ENCODE results near the gene WNT5B. TPM values are rescaled to one million over a fixed set of nuclear protein-coding genes. Genes with fewer than 3 reads are reported as not detected.

WNT5B gene
- polyA plus RNA-seq, 1 of the 3 experiments (the other 2 are of a cell fraction), result 29.3 TPM

DNA sequence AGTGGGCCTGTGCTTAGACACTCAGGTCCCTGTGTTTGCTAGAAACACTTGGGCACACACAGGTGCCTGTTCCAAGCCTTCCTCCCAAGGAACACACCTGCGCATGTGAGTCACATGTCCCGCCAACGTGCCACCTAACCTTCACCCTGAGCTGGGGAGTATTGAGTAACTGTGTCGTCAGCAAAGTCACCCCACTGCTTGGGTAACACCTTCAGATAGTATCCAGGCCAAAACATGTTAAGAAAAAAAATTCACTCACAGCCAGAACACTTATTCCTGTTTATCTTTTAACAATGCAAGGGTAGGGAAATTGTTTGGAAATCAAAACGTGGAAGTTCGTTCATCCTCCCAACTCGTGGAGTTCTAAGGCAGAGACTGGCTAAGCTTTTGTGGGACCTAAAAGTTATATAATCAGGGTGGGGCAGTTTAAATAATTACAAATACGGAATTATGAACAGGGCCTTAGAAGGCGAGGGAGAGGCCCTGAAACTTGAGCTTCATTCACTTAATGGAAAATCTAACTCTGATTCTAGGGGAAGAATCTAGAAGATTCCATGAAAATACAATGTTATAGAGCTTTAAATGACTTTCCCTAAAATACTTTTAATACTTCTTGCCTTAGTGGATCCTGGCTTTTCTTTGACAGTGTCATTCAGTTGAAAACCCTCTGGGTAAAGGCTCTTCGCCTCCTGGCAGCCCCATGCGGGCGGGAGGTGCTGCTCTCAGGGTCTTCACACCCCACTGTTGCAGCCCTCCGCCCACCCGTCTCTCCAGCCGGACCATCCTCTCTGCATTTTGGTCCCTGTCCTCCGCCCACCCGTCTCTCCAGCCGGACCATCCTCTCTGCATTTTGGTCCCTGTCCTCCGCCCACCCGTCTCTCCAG, 31.5 kb downstream of the WNT5B start:
- Histone ChIP-seq H4K20me1 (ENCODE audit: insufficient read depth) (no peaks in the 10 kb centered on the region), H3F3A (replicated peaks; ENCODE audit: insufficient read depth) (peaks cover 18% of the 10 kb centered on the region), H3K36me3 (replicated peaks in 1 of 2; ENCODE audit: control insufficient read depth in 1 of 2, insufficient read depth in 2 of 2, low read length in 1 of 2) (no peaks in the 10 kb centered on the region), H3K4me1 (ENCODE audit: control insufficient read depth in 1 of 2, insufficient read depth in 2 of 2, low read depth in 1 of 2, low read length in 1 of 2) (peaks cover 0 to 2% of the 10 kb centered on the region in 2 experiments; a peak in 1 of 4 replicates), H3K27ac (ENCODE audit: low read depth in 2 of 2, low read length in 1 of 2) (0 out of 4 replicates have a peak overlapping the region, but pooled peaks of 1 of the 2 experiments have one; percentile 2), H3K79me2 (ENCODE audit: insufficient read depth) (no peaks in the 10 kb centered on the region), H2AFZ (ENCODE audit: low read depth) (no peak overlapping the region), H3K4me2 (no peak overlapping the region), H3K4me3 (ENCODE audit: low read depth in 2 of 2, low read length in 1 of 2) (no peak overlapping the region), H3K9me2 (no peaks in the 10 kb centered on the region), H3K9me3 (no peaks in the 10 kb centered on the region), H3K27me3 (ENCODE audit: insufficient read depth) (no peaks in the 10 kb centered on the region), H3K9ac (no peak overlapping the region)
- no peak for TF ChIP-seq RFX5 (IDR thresholded peaks at IDR 0.05; ENCODE audit: low read length)
- TF ChIP-seq CTCF (IDR thresholded peaks at IDR 0.05), result no peak
- TF ChIP-seq REST (IDR thresholded peaks at IDR 0.05; ENCODE audit: low read depth, low read length), result no peak
- DNase-seq, result no peak
- WGBS (ENCODE audit: low lambda C conversion rate), result 78% methylated on average over 16 of the region's 20 CpGs
- ChIA-PET POLR2A (interaction anchor here (1.4 kb wide), 1 partner anchor 30 kb away, joined by 4 read pairs; the partner anchor contains the start of gene ADIPOR2), CTCF (interaction anchor here (1.0 to 20.8 kb wide), 7 partner anchors 7 to 279 kb away, joined by 3 to 605 read pairs (median 6); partner anchors contain the start of gene ADIPOR2)

- Histone ChIP-seq H3K4me1 (ENCODE audit: control insufficient read depth in 1 of 2, insufficient read depth in 2 of 2, low read depth in 1 of 2, low read length in 1 of 2) (peaks cover 0 to 2% of the 10 kb centered on the region in 2 experiments; a peak in 1 of 4 replicates), H3F3A (replicated peaks; ENCODE audit: insufficient read depth) (peaks cover 18% of the 10 kb centered on the region), H3K27me3 (ENCODE audit: insufficient read depth) (no peaks in the 10 kb centered on the region), H2AFZ (ENCODE audit: low read depth) (peak overlapping the region; percentile 70; the same call in 1 of the 2 replicates), H3K9me2 (no peaks in the 10 kb centered on the region), H3K27ac (ENCODE audit: low read depth in 2 of 2, low read length in 1 of 2) (peak overlapping the region in 1 of 2 experiments; percentile 67; a peak in 2 of 4 replicates), H3K9me3 (no peaks in the 10 kb centered on the region), H3K36me3 (replicated peaks in 1 of 2; ENCODE audit: control insufficient read depth in 1 of 2, insufficient read depth in 2 of 2, low read length in 1 of 2) (no peaks in the 10 kb centered on the region), H3K4me3 (ENCODE audit: low read depth in 2 of 2, low read length in 1 of 2) (peak overlapping the region; percentile 52 to 58; a peak in 3 of 4 replicates), H3K9ac (no peak overlapping the region), H4K20me1 (ENCODE audit: insufficient read depth) (no peaks in the 10 kb centered on the region), H3K79me2 (ENCODE audit: insufficient read depth) (no peaks in the 10 kb centered on the region), H3K4me2 (peak overlapping the region; percentile 68; the same call in 1 of the 2 replicates)
- peak; percentile 93 for DNase-seq
- 10% methylated on average over 46 of the region's 69 CpGs for WGBS (ENCODE audit: low lambda C conversion rate)
- ChIA-PET CTCF (interaction anchor here (1.0 to 20.8 kb wide), 5 partner anchors 8 to 278 kb away, joined by 4 to 605 read pairs (median 7); partner anchors contain the start of gene ADIPOR2), POLR2A (interaction anchor here (1.2 to 1.5 kb wide), 3 partner anchors 12 to 29 kb away, joined by 4 to 5 read pairs (median 4); partner anchors contain the start of gene ADIPOR2)
- peak; percentile 72 for TF ChIP-seq CHD2 (IDR thresholded peaks at IDR 0.05; ENCODE audit: low read length, partially characterized antibody)
- no peak for TF ChIP-seq MEF2A (IDR thresholded peaks at IDR 0.05; ENCODE audit: borderline replicate concordance, low read depth)
- no peak for TF ChIP-seq RAD21 (IDR thresholded peaks at IDR 0.05; ENCODE audit: low read length)
- TF ChIP-seq SIN3A (IDR thresholded peaks at IDR 0.05; ENCODE audit: borderline replicate concordance, low read depth, low read length), result peak; percentile 93
- peak; percentile 47 for TF ChIP-seq TCF12 (IDR thresholded peaks at IDR 0.05)
- TF ChIP-seq NFIC (IDR thresholded peaks at IDR 0.05; ENCODE audit: borderline replicate concordance), result no peak; the same call in 1 of the 2 replicates
- no peak for TF ChIP-seq GATA2 (CRISPR knock-in tag; IDR thresholded peaks at IDR 0.05)
- TF ChIP-seq YY1 (IDR thresholded peaks at IDR 0.05; ENCODE audit: low read depth), result no peak
- TF ChIP-seq TEAD4 (IDR thresholded peaks at IDR 0.05; ENCODE audit: borderline replicate concordance, insufficient read depth), result no peak
- no peak for TF ChIP-seq NRF1 (IDR thresholded peaks at IDR 0.05; ENCODE audit: low read depth, low read length)
- TF ChIP-seq, protein P1, sequence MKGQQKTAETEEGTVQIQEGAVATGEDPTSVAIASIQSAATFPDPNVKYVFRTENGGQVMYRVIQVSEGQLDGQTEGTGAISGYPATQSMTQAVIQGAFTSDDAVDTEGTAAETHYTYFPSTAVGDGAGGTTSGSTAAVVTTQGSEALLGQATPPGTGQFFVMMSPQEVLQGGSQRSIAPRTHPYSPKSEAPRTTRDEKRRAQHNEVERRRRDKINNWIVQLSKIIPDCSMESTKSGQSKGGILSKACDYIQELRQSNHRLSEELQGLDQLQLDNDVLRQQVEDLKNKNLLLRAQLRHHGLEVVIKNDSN (IDR thresholded peaks at IDR 0.05; ENCODE audit: borderline replicate concordance, low read depth), result 0 out of 2 replicates have a peak, but pooled peaks have one; percentile 29
- no peak for TF ChIP-seq RXRA (IDR thresholded peaks at IDR 0.05; ENCODE audit: borderline replicate concordance, low read depth)
- TF ChIP-seq MAX (IDR thresholded peaks at IDR 0.05; ENCODE audit: low read depth), result peak; percentile 97
- TF ChIP-seq ELF1 (IDR thresholded peaks at IDR 0.05), result no peak
Measured at GRCh38 chr12:1661553-1662335, 32.7 kb downstream of the WNT5B start.

Measured in SK-N-SH (cell line).